ENCODE measurements around the gene NT5DC1.
"Not testable (repeated sequence)": the region's sequence is repeated elsewhere in the genome, so short reads cannot be mapped to it uniquely, and the experiment has no call there.

The NT5DC1 gene

GRCh38 chr6:116279232-116280160, 178.8 kb downstream of the NT5DC1 start, which contains the start of gene TSPYL1:
Gene TSPYL1 (minus strand): TSS chr6:116279930. CDS start chr6:116279830, 100 bp downstream.
- peak; percentile 96 for ATAC-seq
- DNase-seq, result peak; percentile 92

- ATAC-seq (no peak), DNase-seq (no peak)
Observed at GRCh38 chr6:116280161-116280932, 179.7 kb downstream of the NT5DC1 start.

- ATAC-seq, result no peak
- DNase-seq, result no peak
Observed at GRCh38 chr6:116280933-116281316, 180.3 kb downstream of the NT5DC1 start.

- ATAC-seq, result no peak
- DNase-seq, result no peak
Observed at GRCh38 chr6:116282698-116283097, 182.0 kb downstream of the NT5DC1 start.

- no peak for ATAC-seq
- no peak for DNase-seq
Observed at GRCh38 chr6:116283191-116283590, 182.5 kb downstream of the NT5DC1 start.

- not testable (repeated sequence) for ATAC-seq, DNase-seq
Observed at GRCh38 chr6:116284984-116285383, 184.3 kb downstream of the NT5DC1 start.

- DNase-seq (no peak), ATAC-seq (no peak)
Observed at GRCh38 chr6:116286773-116287358, 186.2 kb downstream of the NT5DC1 start.

- no peak for DNase-seq
Observed at GRCh38 chr6:116287689-116288282, 187.1 kb downstream of the NT5DC1 start.

GRCh38 chr6:116289876-116290275, 189.2 kb downstream of the NT5DC1 start:
- DNase-seq, result no peak
- ATAC-seq, result no peak

More at GRCh38 chr6:116287689-116288282, 187.1 kb downstream of the NT5DC1 start:
- no peak for ATAC-seq

- ATAC-seq (no peak), DNase-seq (no peak)
Observed at GRCh38 chr6:116290799-116291198, 190.1 kb downstream of the NT5DC1 start.

GRCh38 chr6:116291701-116292396, 191.2 kb downstream of the NT5DC1 start:
- DNase-seq (no peak), ATAC-seq (no peak)

- no peak for ATAC-seq
- DNase-seq, result no peak
Observed at GRCh38 chr6:116292553-116292952, 191.9 kb downstream of the NT5DC1 start.

- ATAC-seq (no peak), DNase-seq (no peak)
Observed at GRCh38 chr6:116298273-116298672, 197.6 kb downstream of the NT5DC1 start.

- DNase-seq (no peak), ATAC-seq (no peak)
Observed at GRCh38 chr6:116298973-116299372, 198.3 kb downstream of the NT5DC1 start.
